ENCODE results near the gene FAM114A2. TPM values are rescaled to one million over a fixed set of nuclear protein-coding genes. Genes with fewer than 3 reads are reported as not detected.

The FAM114A2 gene
- total RNA-seq, 1 experiment from 2014 or later = 12.8 TPM

- Histone ChIP-seq H3K9ac (ENCODE audit: extremely low read depth, insufficient read length, low read length) (no peak overlapping the region), H2BK5ac (ENCODE audit: insufficient read length, low read length) (no peak overlapping the region), H3K14ac (ENCODE audit: insufficient read depth, low read length) (no peak overlapping the region), H3K79me2 (ENCODE audit: insufficient read depth, low read length) (no peaks in the 10 kb centered on the region), H3K4me1 (ENCODE audit: insufficient read depth, low read length) (0 out of 2 replicates have a peak, but pooled peaks cover 3% of the 10 kb centered on the region), H3K4me2 (ENCODE audit: insufficient read depth, insufficient read length, low read length) (no peak overlapping the region), H2BK120ac (ENCODE audit: low read depth, low read length, poor library complexity, severe bottlenecking) (no peak overlapping the region), H2AFZ (ENCODE audit: low read length) (no peak overlapping the region), H3K79me1 (ENCODE audit: insufficient read depth, low read depth, low read length, poor library complexity, severe bottlenecking) (no peaks in the 10 kb centered on the region), H3T11ph (ENCODE audit: low read length) (no peak overlapping the region), H2BK15ac (ENCODE audit: low read depth, low read length) (no peak overlapping the region), H3K56ac (ENCODE audit: insufficient read length, low read depth, low read length) (no peak overlapping the region), H3K9me3 (ENCODE audit: control insufficient read depth, low read depth, low read length) (no peaks in the 10 kb centered on the region), H3K18ac (ENCODE audit: insufficient read length, low read depth, low read length) (no peak overlapping the region), H2BK20ac (ENCODE audit: low read depth, low read length, poor library complexity, severe bottlenecking) (no peak overlapping the region), H4K8ac (replicated peaks; ENCODE audit: insufficient read length, low read depth, low read length) (no peak overlapping the region), H3K27me3 (ENCODE audit: insufficient read depth, low read length) (no peaks in the 10 kb centered on the region), H2AK5ac (ENCODE audit: insufficient read length, low read length) (no peak overlapping the region), H3K4ac (ENCODE audit: low read depth, low read length) (no peak overlapping the region), H3K27ac (ENCODE audit: insufficient read length, low read depth, low read length) (no peak overlapping the region), H4K20me1 (ENCODE audit: control insufficient read depth, insufficient read depth, insufficient read length) (no peaks in the 10 kb centered on the region), H2BK12ac (ENCODE audit: insufficient read length, low read depth, low read length) (no peak overlapping the region), H4K5ac (ENCODE audit: insufficient read length, low read depth, low read length) (no peak overlapping the region), H4K91ac (ENCODE audit: insufficient read length, low read depth, low read length) (no peak overlapping the region), H3K23ac (ENCODE audit: insufficient read length, low read depth, low read length) (no peak overlapping the region), H3K23me2 (ENCODE audit: insufficient read length, low read depth, low read length, poor library complexity, severe bottlenecking) (no peaks in the 10 kb centered on the region)
- no peak for DNase-seq
- Mint-ChIP-seq H3K9me3 (no peaks in the 10 kb centered on the region), H3K27ac (no peak overlapping the region), H3K4me3 (no peak overlapping the region), H3K4me1 (peaks cover 16% of the 10 kb centered on the region in 2 experiments), H3K36me3 (ENCODE audit: insufficient read depth in 1 of 3, low read depth in 3 of 3) (no peaks in the 10 kb centered on the region; a peak in 1 of 7 replicates), H3K27me3 (ENCODE audit: low read depth) (peaks cover 1% of the 10 kb centered on the region)
- no peak for TF ChIP-seq CTCF (conservative IDR thresholded peaks at IDR 0.05)
- WGBS (ENCODE audit: extremely low coverage, insufficient read length, low lambda C conversion rate) = no CpG with 5 or more reads among the region's 3 CpGs
Measured at GRCh38 chr5:154060606-154061005, 21.9 kb upstream of the FAM114A2 start.

All from H9 (cell line).